Measurements from ENCODE around the gene TMEM231. TPM values are rescaled to one million over a fixed set of nuclear protein-coding genes. Genes with fewer than 3 reads are reported as not detected.
"Not testable (repeated sequence)": the region's sequence is repeated elsewhere in the genome, so short reads cannot be mapped to it uniquely, and the experiment has no call there.

Gene TMEM231
- polyA plus RNA-seq, 3 donors from 2014 or later: 1.3 to 1.5 TPM; not detected in 1

- not testable (repeated sequence) for H3K36me3 Mint-ChIP-seq; H3K4me3 Mint-ChIP-seq; H3K9me3 Mint-ChIP-seq; DNase-seq; H3K27ac Mint-ChIP-seq; H3K4me1 Mint-ChIP-seq; H3K27me3 Mint-ChIP-seq (ENCODE audit: low read depth in 3 of 3)
These were observed 54.2 kb downstream of the TMEM231 start for GRCh38 chr16:75501820-75502219.

- no peak for DNase-seq
- no peaks in the 10 kb centered on the region for H3K36me3 Mint-ChIP-seq
- H3K27me3 Mint-ChIP-seq (ENCODE audit: low read depth in 3 of 3): peaks cover 6 to 13% (median 9%) of the 10 kb centered on the region in 3 donors
- no peaks in the 10 kb centered on the region for H3K4me1 Mint-ChIP-seq
- H3K4me3 Mint-ChIP-seq: no peak overlapping the region
- no peak overlapping the region for H3K27ac Mint-ChIP-seq
- H3K9me3 Mint-ChIP-seq: no peaks in the 10 kb centered on the region
These were observed 54.7 kb downstream of the TMEM231 start for GRCh38 chr16:75501359-75501758.

- DNase-seq, H3K36me3 Mint-ChIP-seq, H3K27ac Mint-ChIP-seq, H3K4me3 Mint-ChIP-seq, H3K4me1 Mint-ChIP-seq, H3K9me3 Mint-ChIP-seq: not testable (repeated sequence)
- peaks cover 7 to 22% (median 13%) of the 10 kb centered on the region in 3 donors for H3K27me3 Mint-ChIP-seq (ENCODE audit: low read depth in 3 of 3)
These were observed 57.3 kb downstream of the TMEM231 start for GRCh38 chr16:75498605-75499322.

GRCh38 chr16:75497558-75497957 is 58.5 kb downstream of the TMEM231 start:
- Mint-ChIP-seq H3K4me1 (peaks cover 8% of the 10 kb centered on the region in 2 donors), H3K27me3 (ENCODE audit: low read depth in 3 of 3) (peaks cover 7 to 24% (median 13%) of the 10 kb centered on the region in 3 donors), H3K36me3 (no peaks in the 10 kb centered on the region), H3K27ac (no peak overlapping the region), H3K4me3 (no peak overlapping the region), H3K9me3 (no peaks in the 10 kb centered on the region)
- no peak for DNase-seq

- Mint-ChIP-seq H3K36me3 (no peaks in the 10 kb centered on the region), H3K27ac (no peak within 1 kb of the TSS), H3K4me3 (peak within 1 kb of the TSS; percentile 12 to 58 (median 38)), H3K27me3 (ENCODE audit: low read depth in 3 of 3) (peaks cover 6 to 24% (median 11%) of the 10 kb centered on the region in 3 donors), H3K9me3 (no peaks in the 10 kb centered on the region), H3K4me1 (peaks cover 8% of the 10 kb centered on the region in 2 donors)
- DNase-seq: peak in 1 of 3 donors; percentile 13
These were observed 60.9 kb downstream of the TMEM231 start, which contains the start of gene CHST6 for GRCh38 chr16:75495076-75495674. Gene CHST6, minus strand, starts transcription at chr16:75495441. Its CDS starts 15,613 bp downstream, at chr16:75479828.

- no peaks in the 10 kb centered on the region for H3K9me3 Mint-ChIP-seq
- H3K4me1 Mint-ChIP-seq: peaks cover 8% of the 10 kb centered on the region in 2 donors
- DNase-seq: no peak
- H3K4me3 Mint-ChIP-seq: peak overlapping the region; percentile 5 to 58 (median 21)
- no peaks in the 10 kb centered on the region for H3K36me3 Mint-ChIP-seq
- peaks cover 6 to 24% (median 11%) of the 10 kb centered on the region in 3 donors for H3K27me3 Mint-ChIP-seq (ENCODE audit: low read depth in 3 of 3)
- no peak overlapping the region for H3K27ac Mint-ChIP-seq
These were observed 61.4 kb downstream of the TMEM231 start for GRCh38 chr16:75494661-75495075.

- Mint-ChIP-seq H3K9me3 (no peaks in the 10 kb centered on the region), H3K36me3 (no peaks in the 10 kb centered on the region), H3K27me3 (ENCODE audit: low read depth in 3 of 3) (peaks cover 6 to 24% (median 11%) of the 10 kb centered on the region in 3 donors), H3K27ac (no peak overlapping the region), H3K4me3 (no peak overlapping the region), H3K4me1 (peaks cover 8% of the 10 kb centered on the region in 2 donors)
- no peak for DNase-seq
These were observed 61.9 kb downstream of the TMEM231 start for GRCh38 chr16:75494184-75494583.

GRCh38 chr16:75491876-75492275 is 64.2 kb downstream of the TMEM231 start:
- peaks cover 0 to 2% (median 0%) of the 10 kb centered on the region in 6 donors for H3K9me3 Mint-ChIP-seq
- DNase-seq: no peak
- H3K4me3 Mint-ChIP-seq: no peak overlapping the region
- H3K27ac Mint-ChIP-seq: no peak overlapping the region
- H3K4me1 Mint-ChIP-seq: peaks cover 8% of the 10 kb centered on the region in 2 donors
- peaks cover 2 to 22% (median 7%) of the 10 kb centered on the region in 3 donors for H3K27me3 Mint-ChIP-seq (ENCODE audit: low read depth in 3 of 3)
- H3K36me3 Mint-ChIP-seq: no peaks in the 10 kb centered on the region

- no peak for DNase-seq
- Mint-ChIP-seq H3K9me3 (peaks cover 0 to 2% (median 0%) of the 10 kb centered on the region in 6 donors), H3K4me1 (peaks cover 0 to 1% of the 10 kb centered on the region in 2 donors), H3K27me3 (ENCODE audit: low read depth in 3 of 3) (peaks cover 0 to 17% (median 6%) of the 10 kb centered on the region in 3 donors), H3K36me3 (no peaks in the 10 kb centered on the region), H3K27ac (peak overlapping the region in 1 of 6 donors; percentile 67), H3K4me3 (no peak overlapping the region)
These were observed 67.7 kb downstream of the TMEM231 start for GRCh38 chr16:75488322-75488721.

Other genes with a start within 250 kb of the TMEM231 start
- 10 to 100 TPM; 30.9 to 38.8 (median 32.6) TPM for gene CFDP1, start 122.7 kb downstream of the TMEM231 start, polyA plus RNA-seq
- 10 to 100 TPM; 20.0 to 29.5 (median 29.2) TPM for gene TMEM170A, start 91.6 kb downstream of the TMEM231 start, polyA plus RNA-seq
- not detected for gene CHST6, start 60.8 kb downstream of the TMEM231 start, polyA plus RNA-seq
- gene CHST5, start 20.1 kb downstream of the TMEM231 start, polyA plus RNA-seq: not detected
- 100 to 1,000 TPM; 204 to 272 (median 269) TPM for gene GABARAPL2, start 10.1 kb upstream of the TMEM231 start, polyA plus RNA-seq
- 10 to 100 TPM; 19.5 to 37.1 (median 34.9) TPM for gene ADAT1, start 67.0 kb upstream of the TMEM231 start, polyA plus RNA-seq
- 100 to 1,000 TPM; 147 to 205 (median 181) TPM for gene KARS1, start 91.4 kb upstream of the TMEM231 start, polyA plus RNA-seq
- gene TERF2IP, start 91.5 kb upstream of the TMEM231 start, polyA plus RNA-seq: 100 to 1,000 TPM; 118 to 179 (median 152) TPM
- not detected for gene CPHXL2, start 120.8 kb upstream of the TMEM231 start, polyA plus RNA-seq
- not detected for gene DUXB, start 145.2 kb upstream of the TMEM231 start, polyA plus RNA-seq
- not detected for gene CPHXL, start 170.2 kb upstream of the TMEM231 start, polyA plus RNA-seq

Data from immature natural killer cell (primary cell).